Suprapubic skin (tissue), 4 donors: ENCODE measurements around the gene SCAF8. TPM values are rescaled to one million over a fixed set of nuclear protein-coding genes. Genes with fewer than 3 reads are reported as not detected.
A peak's percentile ranks its signal among the peaks of the same experiment; 100 is the strongest.

Experiments
- DNase-seq, 2 donors: peaks; one replicate each; pipeline ENCODE4 v3.0.0-alpha.2; 2019; ENCODE audit warnings: low spot score in 2 of 2
- H3K27ac ChIP-seq: fragments of 200-600 bp; sonication (generic); one replicate; pipeline ENCODE4 v1.5.1; 2019
- H3K27me3 ChIP-seq: fragments of 200-600 bp; sonication (generic); one replicate; pipeline ENCODE4 v1.5.1; 2019
- H3K36me3 ChIP-seq: fragments of 200-600 bp; sonication (generic); one replicate; pipeline ENCODE4 v1.5.1; 2019
- H3K4me1 ChIP-seq: fragments of 200-600 bp; sonication (generic); one replicate; pipeline ENCODE4 v1.5.1; 2019
- H3K4me3 ChIP-seq: fragments of 200-600 bp; sonication (generic); one replicate; pipeline ENCODE4 v1.5.1; 2019; ENCODE audit warnings: mild to moderate bottlenecking
- H3K9me3 ChIP-seq: fragments of 200-600 bp; sonication (generic); one replicate; pipeline ENCODE4 v1.5.1; 2019
- EP300 ChIP-seq: sonication (generic); formaldehyde crosslinking; IDR thresholded peaks from one replicate; pipeline ENCODE4 v1.6.1; 2017; ENCODE audit warnings: antibody characterized with exemption
- POLR2A ChIP-seq, 2 donors: fragments of 450-650 bp; IDR thresholded peaks; one replicate each; pipeline ENCODE4 v1.6.1; 2017; ENCODE audit warnings: antibody characterized with exemption in 2 of 2, mild to moderate bottlenecking in 2 of 2, moderate library complexity in 2 of 2
- POLR2AphosphoS5 ChIP-seq, 3 donors: sonication (generic); formaldehyde crosslinking; IDR thresholded peaks; one replicate each; pipeline ENCODE4 v1.6.1; 2017; ENCODE audit warnings: antibody characterized with exemption in 3 of 3
- WGBS: methylation state at CpG from one replicate; pipeline ENCODE4 v1.1.5; 2018; 5-methylcytosine and 5-hydroxymethylcytosine counted together
- total RNA-seq, 4 donors: library from RNA; depleted of rRNA; stranded (reverse); fragments of >200 nt; gene quantifications; one replicate each; pipeline ENCODE4 v1.1.0, GENCODE V29; 2016
- TF ChIP-seq, protein P1 (sequence below), 2 donors: fragments of 200-600 bp in 1 of 2; fragments of 450-650 bp in 1 of 2; sonication (generic) in 1 of 2; IDR thresholded peaks; one replicate each; pipeline ENCODE4 v1.5.1; 2016 to 2019; ENCODE audit warnings: antibody characterized with exemption in 2 of 2, mild to moderate bottlenecking in 1 of 2, moderate library complexity in 1 of 2

Gene SCAF8
- total RNA-seq: 10 to 100 TPM; 34.1 to 63.7 (median 41.0) TPM

GRCh38 chr6:154733183-154733625, at the start of gene SCAF8:
SCAF8 (plus strand) TSS chr6:154733416; CDS start chr6:154733901, 485 bp downstream.
- peak; percentile 86 to 88 for DNase-seq
- peak within 1 kb of the TSS; percentile 73 for H3K4me3 ChIP-seq
- H3K36me3 ChIP-seq: no peaks in the 10 kb centered on the region
- H3K9me3 ChIP-seq: no peaks in the 10 kb centered on the region
- under 1% methylated on average over 32 of the region's 61 CpGs for WGBS
- TF ChIP-seq POLR2AphosphoS5 (IDR thresholded peaks at IDR 0.05) (peak in 1 of 3 donors; percentile 58), EP300 (no peak), POLR2A (IDR thresholded peaks at IDR 0.05) (peak in 1 of 2 donors; percentile 76)
- TF ChIP-seq, protein P1, sequence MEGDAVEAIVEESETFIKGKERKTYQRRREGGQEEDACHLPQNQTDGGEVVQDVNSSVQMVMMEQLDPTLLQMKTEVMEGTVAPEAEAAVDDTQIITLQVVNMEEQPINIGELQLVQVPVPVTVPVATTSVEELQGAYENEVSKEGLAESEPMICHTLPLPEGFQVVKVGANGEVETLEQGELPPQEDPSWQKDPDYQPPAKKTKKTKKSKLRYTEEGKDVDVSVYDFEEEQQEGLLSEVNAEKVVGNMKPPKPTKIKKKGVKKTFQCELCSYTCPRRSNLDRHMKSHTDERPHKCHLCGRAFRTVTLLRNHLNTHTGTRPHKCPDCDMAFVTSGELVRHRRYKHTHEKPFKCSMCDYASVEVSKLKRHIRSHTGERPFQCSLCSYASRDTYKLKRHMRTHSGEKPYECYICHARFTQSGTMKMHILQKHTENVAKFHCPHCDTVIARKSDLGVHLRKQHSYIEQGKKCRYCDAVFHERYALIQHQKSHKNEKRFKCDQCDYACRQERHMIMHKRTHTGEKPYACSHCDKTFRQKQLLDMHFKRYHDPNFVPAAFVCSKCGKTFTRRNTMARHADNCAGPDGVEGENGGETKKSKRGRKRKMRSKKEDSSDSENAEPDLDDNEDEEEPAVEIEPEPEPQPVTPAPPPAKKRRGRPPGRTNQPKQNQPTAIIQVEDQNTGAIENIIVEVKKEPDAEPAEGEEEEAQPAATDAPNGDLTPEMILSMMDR (IDR thresholded peaks at IDR 0.05): peak; percentile 72 to 93
- H3K27ac ChIP-seq: peak within 1 kb of the TSS; percentile 100
- no peaks in the 10 kb centered on the region for H3K27me3 ChIP-seq
- peaks cover 45% of the 10 kb centered on the region for H3K4me1 ChIP-seq

DNA sequence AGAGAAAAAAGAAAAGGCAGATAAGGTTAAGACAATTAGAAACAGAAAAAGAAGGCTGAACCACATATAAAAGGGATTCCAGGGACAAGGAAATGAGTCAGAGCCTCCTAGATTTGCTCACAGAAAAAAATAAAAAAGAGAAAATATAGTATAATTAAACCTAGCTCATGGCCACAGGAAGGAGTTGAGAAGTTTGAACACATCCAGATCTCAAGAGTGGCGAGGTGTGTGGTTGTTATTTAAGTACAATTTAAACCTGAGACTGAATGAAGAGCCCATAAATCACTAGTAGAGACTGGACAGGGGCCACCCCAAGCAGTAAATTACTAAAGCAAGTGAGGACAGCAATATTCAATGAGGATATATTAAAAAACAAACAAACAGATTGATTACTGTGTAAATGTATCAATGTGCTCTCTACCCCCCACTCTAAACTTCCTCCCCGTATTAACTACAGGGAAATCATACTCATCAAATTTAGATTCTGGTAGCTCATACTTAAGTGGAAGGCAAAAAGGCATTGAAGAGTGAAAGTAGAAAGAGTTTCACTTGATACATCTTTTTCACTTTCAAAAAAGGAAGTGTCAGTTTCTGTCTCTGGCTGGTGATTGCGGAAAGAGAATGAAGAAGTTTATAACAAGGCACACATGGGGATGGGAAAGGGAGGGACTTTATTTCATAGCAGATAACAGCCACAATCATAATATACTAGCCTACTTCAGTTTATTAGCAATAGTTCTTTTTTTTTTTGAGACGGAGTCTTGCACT, 49.3 kb upstream of the SCAF8 start:
- DNase-seq: no peak
- TF ChIP-seq POLR2A (IDR thresholded peaks at IDR 0.05) (no peak), EP300 (no peak), POLR2AphosphoS5 (IDR thresholded peaks at IDR 0.05) (no peak)
- TF ChIP-seq, protein P1 (IDR thresholded peaks at IDR 0.05): no peak
- Histone ChIP-seq H3K27ac (no peak overlapping the region), H3K4me3 (no peak overlapping the region), H3K4me1 (no peaks in the 10 kb centered on the region), H3K27me3 (no peaks in the 10 kb centered on the region), H3K36me3 (no peaks in the 10 kb centered on the region), H3K9me3 (no peaks in the 10 kb centered on the region)
- 47% methylated on average over 4 of the region's 4 CpGs for WGBS

DNA sequence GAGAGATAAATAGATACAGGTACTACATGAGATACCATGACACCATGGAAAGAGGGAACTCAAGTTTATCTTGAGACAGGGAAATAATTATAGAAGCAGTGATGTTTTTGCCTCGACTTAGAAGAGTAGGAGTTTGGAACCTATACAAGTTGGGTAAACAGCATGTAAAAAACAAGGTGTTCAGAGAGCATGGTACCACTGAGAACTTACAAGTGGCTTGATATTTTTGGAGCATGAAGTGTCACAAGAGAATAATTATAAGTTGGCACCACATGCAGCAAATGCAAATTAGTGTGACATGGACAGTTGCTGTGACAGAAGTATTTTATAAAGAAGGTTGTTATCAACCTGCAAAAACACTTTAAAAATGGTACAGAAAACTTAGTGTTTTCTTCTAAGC, 47.1 kb upstream of the SCAF8 start:
- no peak overlapping the region for H3K4me3 ChIP-seq
- no peaks in the 10 kb centered on the region for H3K4me1 ChIP-seq
- no peaks in the 10 kb centered on the region for H3K9me3 ChIP-seq
- H3K36me3 ChIP-seq: no peaks in the 10 kb centered on the region
- DNase-seq: no peak
- TF ChIP-seq POLR2AphosphoS5 (IDR thresholded peaks at IDR 0.05): no peak
- TF ChIP-seq, protein P1 (IDR thresholded peaks at IDR 0.05): no peak
- TF ChIP-seq POLR2A (IDR thresholded peaks at IDR 0.05): no peak
- TF ChIP-seq EP300: no peak
- WGBS: 89% methylated on average over 1 of the region's 1 CpG
- no peak overlapping the region for H3K27ac ChIP-seq
- H3K27me3 ChIP-seq: no peaks in the 10 kb centered on the region

GRCh38 chr6:154689493-154690255, 43.5 kb upstream of the SCAF8 start:
- TF ChIP-seq POLR2AphosphoS5 (IDR thresholded peaks at IDR 0.05) (no peak), EP300 (no peak)
- Histone ChIP-seq H3K27ac (no peak overlapping the region), H3K27me3 (no peaks in the 10 kb centered on the region), H3K9me3 (no peaks in the 10 kb centered on the region), H3K36me3 (no peaks in the 10 kb centered on the region), H3K4me3 (no peak overlapping the region), H3K4me1 (no peaks in the 10 kb centered on the region)
- WGBS: 62% methylated on average over 5 of the region's 5 CpGs
- no peak for DNase-seq

- 87% methylated on average over 4 of the region's 4 CpGs for WGBS
Measured at GRCh38 chr6:154690857-154691256, 42.4 kb upstream of the SCAF8 start.

GRCh38 chr6:154696661-154697060, 36.6 kb upstream of the SCAF8 start:
- no peaks in the 10 kb centered on the region for H3K36me3 ChIP-seq
- H3K9me3 ChIP-seq: no peaks in the 10 kb centered on the region
- WGBS: 80% methylated on average over 1 of the region's 1 CpG
- H3K27ac ChIP-seq: no peak overlapping the region
- H3K4me1 ChIP-seq: no peaks in the 10 kb centered on the region
- TF ChIP-seq EP300: no peak
- TF ChIP-seq, protein P1 (IDR thresholded peaks at IDR 0.05): no peak
- no peak for TF ChIP-seq POLR2AphosphoS5 (IDR thresholded peaks at IDR 0.05)
- no peak for TF ChIP-seq POLR2A (IDR thresholded peaks at IDR 0.05)
- DNase-seq: no peak
- H3K4me3 ChIP-seq: no peak overlapping the region
- no peaks in the 10 kb centered on the region for H3K27me3 ChIP-seq

More at GRCh38 chr6:154690857-154691256, 42.4 kb upstream of the SCAF8 start:
- Histone ChIP-seq H3K36me3 (no peaks in the 10 kb centered on the region), H3K27ac (no peak overlapping the region), H3K27me3 (no peaks in the 10 kb centered on the region), H3K4me1 (no peaks in the 10 kb centered on the region), H3K4me3 (no peak overlapping the region), H3K9me3 (no peaks in the 10 kb centered on the region)
- no peak for DNase-seq
- TF ChIP-seq POLR2AphosphoS5 (IDR thresholded peaks at IDR 0.05) (no peak), EP300 (no peak), POLR2A (IDR thresholded peaks at IDR 0.05) (no peak)
